ENCODE data around the gene MYO6.

DNA sequence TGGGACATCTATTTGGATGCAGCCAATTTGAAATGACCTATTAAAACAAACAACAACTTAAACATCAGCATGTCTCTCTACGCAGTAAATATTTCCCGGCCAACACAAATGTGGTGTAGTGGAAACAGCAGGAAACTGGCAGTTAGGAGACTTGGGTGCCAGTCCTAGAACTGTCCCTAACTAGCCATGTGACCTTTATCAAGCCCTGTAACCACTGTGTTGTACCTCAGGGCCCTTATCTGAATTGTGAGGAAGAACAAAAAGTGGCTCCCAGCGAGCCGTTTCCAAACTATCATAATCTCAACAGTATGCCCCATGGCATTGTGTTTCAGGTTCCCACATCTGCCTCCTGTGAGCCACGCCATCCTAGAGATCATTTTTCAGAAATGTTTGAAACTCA is 198.9 kb downstream of the MYO6 start:
- no peak for TF ChIP-seq EZH2 (IDR thresholded peaks at IDR 0.05; ENCODE audit: insufficient read depth, poor library complexity, severe bottlenecking)
- no peak for TF ChIP-seq EZH2phosphoT487 (IDR thresholded peaks at IDR 0.05; ENCODE audit: insufficient read depth, low read depth)
